Mononuclear cell (primary cell): ENCODE data around the gene DCUN1D4. TPM values are rescaled to one million over a fixed set of nuclear protein-coding genes. Genes with fewer than 3 reads are reported as not detected.
"Not testable (repeated sequence)": the region's sequence is repeated elsewhere in the genome, so short reads cannot be mapped to it uniquely, and the experiment has no call there.

ENCODE experiments used
- H3K27me3 ChIP-seq: 2 replicates; pipeline ENCODE4 v1.6.0; 2011; ENCODE audit warnings: low read length, control low read depth; ENCODE audit not compliant: insufficient read depth
- H3K4me1 ChIP-seq: 2 replicates; pipeline ENCODE4 v1.5.1; 2011; ENCODE audit warnings: mild to moderate bottlenecking, low read length, control low read depth; ENCODE audit not compliant: insufficient read depth
- H3K4me3 ChIP-seq: 2 replicates; pipeline ENCODE4 v1.5.1; 2011; ENCODE audit warnings: mild to moderate bottlenecking, low read length, moderate library complexity
- H3K9me3 ChIP-seq: 2 replicates; pipeline ENCODE4 v1.5.1; 2011; ENCODE audit warnings: low read depth, mild to moderate bottlenecking, control low read depth, low read length
- total RNA-seq: library from RNA; depleted of rRNA; stranded (reverse); fragments of >200 nt; gene quantifications from one replicate; pipeline ENCODE4 v1.2.3, GENCODE V29; 2012

DCUN1D4 gene
- total RNA-seq, 1 donor = 55.0 TPM

DNA sequence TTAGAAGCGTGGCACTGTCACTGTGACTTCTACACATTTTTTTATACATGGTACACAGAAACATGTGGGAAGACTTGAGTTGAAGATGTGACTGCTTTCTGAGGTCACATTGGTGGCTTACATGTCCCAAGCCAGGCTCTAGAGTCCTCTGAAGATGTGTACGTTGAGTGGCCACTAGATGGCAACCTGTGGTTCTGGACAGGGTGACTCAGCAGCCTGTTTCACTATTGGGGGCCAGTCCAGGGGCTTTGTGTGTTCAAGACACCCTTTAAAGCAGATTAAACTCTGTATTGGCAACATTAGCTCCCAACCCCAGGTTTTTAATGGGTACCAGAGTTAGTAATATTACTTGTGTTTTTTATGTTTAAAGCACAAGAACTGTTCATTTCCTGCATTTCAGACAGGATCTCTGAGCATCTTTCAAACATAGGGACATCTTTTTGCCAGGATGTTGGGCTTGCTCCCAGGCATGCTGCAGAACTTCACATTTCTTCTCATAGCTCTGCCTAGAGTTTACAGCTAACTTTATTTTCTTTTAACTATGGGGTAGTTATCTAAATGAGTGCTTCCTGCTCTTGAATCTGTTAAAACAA lies 53.0 kb downstream of the DCUN1D4 start:
- Histone ChIP-seq H3K4me3 (no peak overlapping the region), H3K9me3 (no peaks in the 10 kb centered on the region), H3K27me3 (no peaks in the 10 kb centered on the region), H3K4me1 (peaks cover 9% of the 10 kb centered on the region)

DNA sequence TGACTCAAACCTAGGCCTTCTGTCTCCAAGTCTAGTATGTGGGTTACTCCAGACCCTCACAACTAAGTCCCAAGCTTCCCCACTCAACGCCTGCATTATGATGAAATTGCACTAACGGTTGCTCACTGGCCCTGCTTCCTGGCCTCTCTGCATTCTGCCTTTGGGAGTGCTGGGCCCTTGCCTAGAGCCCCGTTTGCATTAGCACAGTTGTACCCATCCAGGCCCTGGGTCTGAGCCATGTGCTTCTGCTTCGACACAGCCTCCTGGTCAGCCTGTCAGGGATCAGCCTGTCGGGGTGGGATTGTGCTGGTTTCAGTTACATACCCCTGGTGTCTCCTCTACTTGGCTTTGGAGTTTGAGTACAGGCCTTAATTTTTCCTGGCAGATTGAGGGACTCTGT lies 58.4 kb downstream of the DCUN1D4 start:
- Histone ChIP-seq H3K4me3 (no peak overlapping the region), H3K4me1 (peaks cover 25% of the 10 kb centered on the region), H3K27me3 (no peaks in the 10 kb centered on the region), H3K9me3 (no peaks in the 10 kb centered on the region)

DNA sequence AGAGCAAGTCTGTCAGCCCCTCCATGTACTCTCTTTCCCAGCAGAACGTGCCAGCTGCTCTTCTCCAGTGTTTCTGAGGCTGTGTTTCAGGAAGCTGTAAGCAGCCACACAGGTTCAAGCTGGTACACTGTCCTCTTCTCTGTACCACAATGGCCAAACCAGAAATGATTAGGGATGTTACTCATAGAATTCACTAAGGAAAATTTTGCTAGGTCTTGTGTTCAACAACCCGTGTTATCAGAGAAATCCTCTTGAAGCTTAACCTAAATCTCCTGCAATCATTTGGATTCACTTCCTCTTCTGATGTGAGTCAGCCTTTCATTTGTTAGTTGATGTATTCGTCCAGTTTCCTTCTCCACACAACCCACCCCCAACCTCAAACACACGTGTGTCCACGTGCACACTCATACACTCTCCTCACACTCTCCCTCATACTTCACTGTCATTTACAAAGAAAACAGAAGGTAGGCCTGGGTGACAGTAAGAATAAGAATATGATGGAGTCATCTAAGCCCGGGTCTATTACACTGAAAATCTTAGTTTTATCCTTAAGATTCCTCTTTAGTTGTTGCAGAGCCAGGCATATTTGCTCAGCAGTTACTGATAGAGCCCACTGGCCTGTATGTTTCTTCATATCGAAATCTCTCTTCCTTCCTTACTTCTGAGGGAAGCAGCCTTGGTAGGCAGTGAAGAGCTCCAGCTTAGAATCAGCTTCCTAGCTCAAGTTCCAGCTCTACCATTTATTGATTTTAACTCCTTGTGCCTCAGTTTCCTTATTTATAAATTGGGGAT lies 63.4 kb downstream of the DCUN1D4 start:
- peaks cover 17% of the 10 kb centered on the region for H3K4me1 ChIP-seq
- no peaks in the 10 kb centered on the region for H3K27me3 ChIP-seq
- H3K4me3 ChIP-seq = no peak overlapping the region
- H3K9me3 ChIP-seq = no peaks in the 10 kb centered on the region

DNA sequence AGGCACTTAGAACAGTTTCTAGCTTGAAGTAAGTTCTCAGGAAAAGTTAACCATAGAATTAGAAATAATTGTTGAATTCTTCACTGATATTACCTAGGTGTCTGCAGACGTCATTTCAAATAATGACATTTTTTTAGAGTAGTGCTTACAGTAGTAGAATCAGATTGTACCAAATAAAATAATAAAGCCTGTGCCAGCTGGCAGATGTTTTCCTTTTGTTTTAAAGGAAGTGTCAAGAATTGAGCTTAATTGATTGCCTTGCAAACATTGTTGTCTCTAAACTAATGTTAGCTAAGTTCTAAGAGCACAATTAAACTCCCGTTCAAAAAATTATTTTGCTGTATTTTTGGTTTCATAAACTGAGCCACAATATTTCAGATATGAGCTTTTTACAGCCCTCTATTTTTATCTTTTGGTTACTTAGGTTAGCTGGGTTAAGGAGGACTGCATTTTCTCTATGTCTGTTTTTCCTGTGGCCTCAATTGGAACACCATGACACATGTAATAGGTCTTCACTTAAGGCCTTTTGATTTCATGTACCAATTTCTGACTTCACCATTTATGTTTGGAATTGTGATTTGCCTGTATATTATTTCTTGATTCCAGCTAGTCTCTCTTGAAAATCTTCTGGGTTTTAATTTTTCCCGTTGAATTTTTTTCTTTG lies 64.2 kb downstream of the DCUN1D4 start:
- H3K4me1 ChIP-seq = peaks cover 15% of the 10 kb centered on the region
- no peak overlapping the region for H3K4me3 ChIP-seq
- H3K27me3 ChIP-seq = no peaks in the 10 kb centered on the region
- no peaks in the 10 kb centered on the region for H3K9me3 ChIP-seq

DNA sequence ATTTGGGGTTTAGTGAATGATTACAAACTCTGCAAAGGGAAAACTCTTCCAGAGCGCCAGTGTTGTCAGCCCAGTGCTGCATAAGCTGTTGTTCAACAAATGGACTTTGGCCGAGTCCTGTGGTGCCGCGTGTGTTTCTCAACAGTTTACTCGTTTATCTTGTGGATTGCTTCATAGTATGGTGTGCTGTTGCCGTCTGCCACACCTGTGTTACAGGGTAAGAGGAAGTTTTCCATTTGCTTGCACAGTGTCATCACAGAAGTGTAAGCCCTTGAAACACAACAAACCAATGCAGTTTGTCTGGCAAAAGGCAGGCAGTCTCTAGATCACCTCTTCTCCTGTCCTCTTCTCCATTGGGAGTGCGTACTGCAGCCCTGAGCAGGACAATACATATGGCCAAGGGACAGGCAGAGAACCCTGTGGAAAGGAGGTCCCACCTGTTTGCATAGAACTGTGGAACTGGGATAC lies 66.3 kb downstream of the DCUN1D4 start:
- Histone ChIP-seq H3K27me3 (no peaks in the 10 kb centered on the region), H3K4me1 (peaks cover 15% of the 10 kb centered on the region), H3K9me3 (no peaks in the 10 kb centered on the region), H3K4me3 (no peak overlapping the region)

DNA sequence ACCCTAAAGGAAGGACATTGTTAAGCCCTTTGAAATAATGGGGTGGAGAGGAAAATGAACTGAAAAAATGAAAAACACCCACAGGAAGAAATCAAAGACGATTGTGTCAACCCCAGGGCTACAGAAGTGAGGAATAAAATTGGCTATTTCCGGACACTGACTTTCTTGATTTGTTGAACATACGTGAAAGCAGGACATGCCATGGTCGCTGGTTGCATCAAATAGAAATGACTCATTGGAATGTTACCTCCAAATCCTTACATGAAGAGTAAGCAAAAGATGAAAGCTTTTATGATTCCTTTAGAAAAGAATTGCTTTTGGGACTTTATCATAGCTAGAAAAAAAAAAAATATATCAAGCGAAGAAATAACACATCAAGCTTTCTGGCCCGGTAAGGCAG lies 75.3 kb downstream of the DCUN1D4 start:
- H3K4me3 ChIP-seq = no peak overlapping the region
- no peaks in the 10 kb centered on the region for H3K27me3 ChIP-seq
- H3K4me1 ChIP-seq = no peaks in the 10 kb centered on the region
- H3K9me3 ChIP-seq = no peaks in the 10 kb centered on the region

DNA sequence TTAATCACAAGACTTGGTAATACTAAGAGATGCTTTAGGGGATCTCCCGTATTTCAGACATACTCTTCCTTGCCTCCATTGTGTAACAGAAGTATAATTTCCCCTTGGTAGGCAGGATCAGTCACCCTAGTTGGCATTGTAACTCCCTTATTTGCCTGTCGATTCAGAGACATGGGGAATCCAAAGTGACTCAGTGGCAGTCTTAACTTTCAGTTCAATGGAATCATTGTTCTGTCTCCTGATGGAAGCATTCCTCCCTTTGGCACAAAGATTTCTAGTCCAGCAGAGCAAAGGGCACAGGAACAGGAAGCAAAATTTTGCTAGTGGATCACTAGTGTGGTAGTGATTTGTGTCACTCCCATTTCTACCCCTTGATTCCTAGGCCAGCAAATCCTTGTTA lies 80.4 kb downstream of the DCUN1D4 start:
- no peaks in the 10 kb centered on the region for H3K4me1 ChIP-seq
- H3K4me3 ChIP-seq = no peak overlapping the region
- H3K27me3 ChIP-seq = no peaks in the 10 kb centered on the region
- no peaks in the 10 kb centered on the region for H3K9me3 ChIP-seq

DNA sequence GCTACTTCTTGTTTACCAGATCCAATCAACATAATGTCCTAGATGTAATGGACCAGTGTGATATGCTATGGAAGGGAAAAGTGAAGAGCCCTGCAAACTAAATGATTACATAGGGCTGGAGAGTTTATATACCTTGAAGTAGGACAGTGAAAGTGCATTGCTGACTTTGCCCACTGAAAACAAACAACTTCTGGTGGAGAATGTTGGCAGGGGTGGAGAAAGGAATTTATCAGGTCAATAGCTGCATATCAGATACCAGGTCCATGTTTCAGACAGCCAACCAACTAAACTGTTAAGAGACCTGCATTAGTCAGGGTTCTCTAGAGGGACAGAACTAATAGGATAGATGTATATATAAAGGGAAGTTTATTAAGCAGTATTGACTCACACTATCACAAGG lies 82.4 kb downstream of the DCUN1D4 start:
- H3K4me3 ChIP-seq = no peak overlapping the region
- H3K4me1 ChIP-seq = no peaks in the 10 kb centered on the region
- H3K27me3 ChIP-seq = no peaks in the 10 kb centered on the region
- no peaks in the 10 kb centered on the region for H3K9me3 ChIP-seq

DNA sequence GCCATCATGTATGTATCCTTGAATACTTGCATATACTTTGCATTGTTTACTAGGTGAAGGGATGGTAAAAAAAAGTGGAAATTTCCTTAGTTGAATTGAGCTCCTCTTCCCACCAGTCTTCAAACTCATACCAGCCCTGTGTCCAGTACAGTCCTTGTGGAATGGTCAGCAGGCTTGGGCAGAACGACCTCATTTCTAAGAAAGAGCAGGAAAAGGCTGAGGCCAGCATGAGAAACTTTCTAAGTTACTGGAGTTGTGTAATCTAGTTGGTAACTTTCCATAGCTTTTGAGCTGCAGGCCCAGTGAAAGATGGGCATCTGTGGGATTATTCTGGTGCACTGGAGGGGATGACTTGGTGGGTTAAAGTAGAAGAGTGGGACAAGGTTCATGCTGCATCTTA lies 87.6 kb downstream of the DCUN1D4 start:
- H3K27me3 ChIP-seq = no peaks in the 10 kb centered on the region
- H3K4me3 ChIP-seq = no peak overlapping the region
- H3K9me3 ChIP-seq = no peaks in the 10 kb centered on the region
- H3K4me1 ChIP-seq = no peaks in the 10 kb centered on the region

DNA sequence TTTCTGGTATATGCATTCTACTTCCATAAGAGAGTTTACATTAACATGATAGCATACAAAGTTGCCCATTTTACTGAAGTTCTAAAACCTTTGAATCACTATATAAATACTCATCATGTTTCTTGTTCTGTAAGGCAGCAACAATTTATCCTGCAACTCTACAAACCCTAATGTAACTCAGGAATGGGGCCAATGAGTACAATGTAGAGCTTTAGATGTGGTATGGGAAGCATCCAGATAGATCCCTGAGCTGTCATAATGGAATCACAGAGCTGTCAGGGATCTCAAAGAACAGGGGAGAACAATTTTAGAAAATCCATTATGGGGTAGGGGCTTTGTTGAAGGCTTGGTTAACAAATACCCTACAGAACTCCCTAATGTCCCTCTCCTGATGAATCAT lies 88.5 kb downstream of the DCUN1D4 start:
- Histone ChIP-seq H3K4me3 (no peak overlapping the region), H3K4me1 (no peaks in the 10 kb centered on the region)

DNA sequence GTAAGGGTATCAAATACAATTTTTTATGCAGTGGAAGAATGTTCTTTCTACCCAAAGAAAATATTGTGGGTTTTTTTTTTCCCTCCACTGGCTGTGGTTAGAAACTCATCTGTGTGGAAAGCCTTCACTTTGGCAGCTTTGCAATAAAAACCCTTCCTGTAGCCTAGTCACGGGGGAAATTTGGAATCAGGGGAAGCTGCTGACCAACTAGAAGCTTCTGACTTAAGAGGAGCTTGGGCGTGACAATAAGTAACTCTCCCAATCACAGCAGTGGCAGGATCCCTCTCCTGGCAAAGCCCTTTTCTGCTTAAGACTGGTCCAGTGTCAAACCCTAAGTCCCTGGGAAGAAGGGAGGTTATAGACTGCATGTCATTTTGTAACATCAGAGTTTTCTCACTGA lies 89.3 kb downstream of the DCUN1D4 start:
- Histone ChIP-seq H3K27me3 (no peaks in the 10 kb centered on the region), H3K4me1 (no peaks in the 10 kb centered on the region), H3K9me3 (no peaks in the 10 kb centered on the region), H3K4me3 (no peak overlapping the region)

More for the DNA sequence above, 88.5 kb downstream of the DCUN1D4 start:
- Histone ChIP-seq H3K27me3 (no peaks in the 10 kb centered on the region), H3K9me3 (no peaks in the 10 kb centered on the region)

DNA sequence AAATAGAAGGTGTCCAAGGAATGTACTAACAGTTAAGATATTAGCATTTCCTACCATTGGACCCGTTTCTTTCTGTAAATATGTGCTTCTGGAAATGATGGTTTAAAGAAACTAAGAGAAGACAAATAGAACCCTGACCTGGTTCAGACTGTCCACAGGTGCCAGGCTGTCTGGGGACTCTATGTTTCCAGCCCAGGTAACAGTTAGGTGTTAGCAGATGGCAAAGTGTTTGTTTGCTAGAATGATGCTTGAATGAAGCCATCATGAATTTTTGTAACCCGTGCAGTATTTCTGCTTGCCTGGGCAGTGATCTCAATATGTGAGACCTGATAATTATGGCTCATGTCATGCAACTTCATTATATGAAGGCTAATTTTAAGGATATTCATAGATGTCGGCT lies 89.7 kb downstream of the DCUN1D4 start:
- no peaks in the 10 kb centered on the region for H3K9me3 ChIP-seq
- no peak overlapping the region for H3K4me3 ChIP-seq
- H3K4me1 ChIP-seq = no peaks in the 10 kb centered on the region
- H3K27me3 ChIP-seq = no peaks in the 10 kb centered on the region

DNA sequence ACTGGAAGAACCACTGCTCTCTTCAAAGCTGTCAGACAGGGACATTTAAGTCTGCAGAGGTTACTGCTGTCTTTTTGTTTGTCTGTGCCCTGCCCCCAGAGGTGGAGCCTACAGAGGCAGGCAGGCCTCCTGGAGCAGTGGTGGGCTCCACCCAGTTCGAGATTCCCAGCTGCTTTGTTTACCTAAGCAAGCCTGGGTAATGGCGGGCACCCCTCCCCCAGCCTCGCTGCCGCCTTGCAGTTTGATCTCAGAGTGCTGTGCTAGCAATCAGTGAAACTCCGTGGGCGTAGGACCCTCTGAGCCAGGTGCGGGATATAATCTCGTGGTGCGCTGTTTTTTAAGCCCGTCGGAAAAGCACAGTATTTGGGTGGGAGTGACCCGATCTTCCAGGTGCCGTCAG lies 97.5 kb downstream of the DCUN1D4 start:
- H3K27me3 ChIP-seq, H3K4me1 ChIP-seq, H3K9me3 ChIP-seq, H3K4me3 ChIP-seq: not testable (repeated sequence)

DNA sequence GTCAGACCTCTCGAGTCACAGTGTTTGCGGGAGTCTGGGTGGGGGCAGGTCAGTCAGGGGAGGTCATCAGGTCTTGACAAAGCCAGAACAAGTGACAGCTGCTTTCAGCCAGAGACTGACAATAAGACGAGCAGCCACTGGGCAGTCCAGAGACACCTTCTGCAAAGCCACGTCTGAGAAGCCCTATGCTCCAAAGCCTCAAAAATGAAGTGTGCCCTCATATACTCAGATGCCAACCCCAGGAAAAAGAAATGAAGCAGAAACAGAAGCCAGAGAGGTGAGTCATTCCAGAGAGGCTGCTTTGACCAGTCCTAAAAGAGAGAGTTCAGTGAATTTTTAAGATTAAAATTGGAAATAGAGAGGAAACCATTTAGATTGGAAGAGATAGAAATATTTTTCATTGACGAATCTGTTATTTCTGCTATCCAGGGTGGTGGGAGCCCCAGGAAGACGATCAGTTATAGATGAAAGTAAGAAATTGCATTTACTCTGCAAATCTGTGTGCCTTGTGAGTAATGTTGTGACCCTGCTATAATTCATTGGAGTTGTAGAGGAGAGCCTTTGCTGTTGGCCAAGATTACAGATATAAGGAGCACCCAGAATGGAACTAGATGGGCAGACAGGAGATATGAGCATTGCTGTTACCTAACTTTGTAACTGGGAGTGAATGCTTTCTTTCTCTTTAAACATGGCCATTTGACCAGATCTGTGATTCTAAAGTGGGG lies 99.3 kb downstream of the DCUN1D4 start:
- Histone ChIP-seq H3K9me3 (no peaks in the 10 kb centered on the region), H3K4me3 (no peak overlapping the region), H3K4me1 (no peaks in the 10 kb centered on the region), H3K27me3 (no peaks in the 10 kb centered on the region)

DNA sequence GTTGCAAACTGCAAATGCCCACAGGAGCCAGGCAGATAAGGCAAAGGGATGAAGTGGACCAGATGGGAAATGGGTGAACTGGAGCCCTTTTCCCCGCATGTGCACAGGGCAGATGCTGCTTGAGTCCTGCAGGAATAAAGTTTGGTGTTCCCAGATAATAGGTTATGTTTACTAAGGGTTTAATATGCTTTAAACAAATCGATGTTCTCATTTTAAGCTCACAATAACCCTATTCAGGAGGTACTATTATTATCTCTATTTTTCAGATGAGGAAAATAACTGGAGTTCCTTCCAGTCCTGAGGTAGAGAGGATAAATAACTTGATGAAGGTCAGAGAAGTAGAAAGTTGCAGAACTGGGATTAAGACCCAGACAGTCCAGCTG lies 99.9 kb downstream of the DCUN1D4 start:
- Histone ChIP-seq H3K4me1 (no peaks in the 10 kb centered on the region), H3K4me3 (no peak overlapping the region), H3K27me3 (no peaks in the 10 kb centered on the region), H3K9me3 (no peaks in the 10 kb centered on the region)
